CD1c-positive myeloid dendritic cell (primary cell): ENCODE results near the gene CAPS.
"Not testable (repeated sequence)": the region's sequence is repeated elsewhere in the genome, so short reads cannot be mapped to it uniquely, and the experiment has no call there.

Experiments used
- DNase-seq: peaks from one replicate; pipeline ENCODE4 v3.0.0-alpha.2; 2016; ENCODE audit errors: extremely low spot score

The CAPS gene

DNA sequence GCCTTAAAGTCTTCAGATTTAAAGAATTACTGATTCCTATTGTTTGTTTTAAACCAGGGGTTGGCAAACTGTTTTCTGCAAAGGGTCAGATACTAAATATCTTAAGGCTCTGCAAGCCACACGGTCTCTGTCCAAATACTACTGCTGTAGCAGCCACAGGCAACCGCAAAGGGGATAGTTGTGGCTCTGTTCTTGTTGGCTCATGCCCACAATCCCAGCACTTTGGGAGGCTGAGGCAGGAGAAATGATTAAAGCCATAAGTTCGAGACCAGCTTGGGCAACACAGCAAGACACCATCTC lies 41.5 kb downstream of the CAPS start:
- DNase-seq: no peak

DNA sequence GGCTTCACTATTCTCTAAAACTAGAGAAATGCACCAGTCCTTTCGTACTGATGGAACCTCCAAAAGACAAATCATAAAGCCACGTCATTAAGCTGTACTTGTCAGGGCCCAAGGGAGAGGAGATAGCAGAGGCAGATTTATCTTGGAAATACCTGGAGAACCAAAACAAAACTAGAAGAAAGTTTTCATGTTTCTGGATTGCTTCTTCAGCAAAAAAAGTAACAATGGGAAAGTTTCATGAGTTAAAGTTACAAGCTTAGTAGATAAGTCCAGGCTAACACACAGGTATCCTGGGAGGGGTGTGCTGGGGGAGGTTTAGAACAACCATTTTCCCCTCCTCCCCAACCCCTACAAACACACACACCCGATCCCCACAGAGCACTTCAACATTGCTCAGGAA lies 42.3 kb downstream of the CAPS start:
- DNase-seq: no peak

DNA sequence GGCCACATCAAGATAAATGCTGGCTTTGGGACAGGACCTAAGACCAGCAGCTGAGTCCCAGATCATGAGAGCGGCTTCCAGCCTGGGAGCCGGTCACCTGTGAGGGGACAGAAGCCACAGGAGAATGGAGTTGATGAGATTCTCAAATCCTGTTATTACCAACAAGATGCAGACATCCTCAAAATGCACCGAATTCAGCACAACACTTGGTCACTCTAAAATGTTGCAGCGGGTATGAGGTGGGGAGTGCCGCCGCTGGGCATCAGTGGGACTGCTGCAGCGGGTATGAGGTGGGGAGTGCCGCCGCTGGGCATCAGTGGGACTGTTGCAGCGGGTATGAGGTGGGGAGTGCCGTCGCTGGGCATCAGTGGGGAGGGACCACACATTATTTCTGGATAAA lies 42.7 kb downstream of the CAPS start:
- DNase-seq: no peak

DNA sequence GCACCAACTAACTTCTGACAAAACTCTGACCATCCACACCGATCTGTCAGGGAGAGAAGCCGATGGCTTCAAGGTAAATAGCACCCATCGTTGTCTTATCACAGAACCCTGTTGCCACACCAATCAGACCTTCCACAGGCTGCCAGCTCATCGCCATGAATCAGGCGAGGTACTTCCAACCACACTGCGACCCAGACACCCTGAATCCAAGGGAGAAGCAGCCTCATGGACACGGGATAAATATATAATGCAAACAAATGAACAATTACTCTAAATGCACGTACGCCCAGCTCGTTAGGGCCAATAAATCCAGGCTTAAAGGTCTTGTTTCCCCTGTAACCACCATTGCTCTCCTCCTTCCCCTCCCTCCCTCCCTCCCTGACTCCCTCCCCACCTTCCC lies 43.1 kb downstream of the CAPS start:
- no peak for DNase-seq

DNA sequence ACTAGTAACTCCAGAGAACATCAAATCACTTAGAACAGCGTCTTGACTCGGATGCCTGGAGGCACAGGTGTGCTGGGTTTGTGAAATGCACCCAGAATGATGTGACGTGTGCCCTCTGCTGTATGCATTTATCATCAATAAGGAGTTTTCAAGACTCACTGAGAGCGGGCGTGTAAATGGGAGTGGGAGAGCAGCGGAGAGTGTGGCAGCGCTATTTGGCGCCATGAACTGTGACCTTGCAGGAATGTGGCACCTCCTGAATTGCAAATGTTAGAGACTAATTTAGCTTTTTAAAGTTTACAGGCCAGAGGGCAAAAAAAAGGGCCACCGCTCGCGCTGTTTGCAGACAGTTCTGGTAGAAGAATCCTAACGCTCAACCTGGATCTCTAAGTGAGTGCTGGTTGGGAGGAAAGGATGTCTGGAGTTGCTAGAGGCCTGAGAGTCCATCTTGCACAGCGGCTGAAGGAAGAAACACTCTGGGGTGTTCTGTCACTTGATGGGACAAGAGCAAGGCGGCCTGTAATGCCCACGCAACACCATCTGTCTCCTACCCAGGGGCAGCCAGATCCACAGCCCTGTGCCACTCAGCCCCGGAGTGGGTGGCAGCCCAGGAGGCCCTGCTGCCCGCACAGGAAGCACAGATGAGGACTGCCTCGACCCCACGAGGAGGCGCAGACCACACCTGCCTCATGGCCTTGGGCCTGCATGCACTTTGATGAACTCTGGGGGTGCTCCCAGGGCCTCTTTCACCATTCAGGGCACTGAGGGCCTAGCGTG lies 44.2 kb downstream of the CAPS start:
- DNase-seq: no peak

DNA sequence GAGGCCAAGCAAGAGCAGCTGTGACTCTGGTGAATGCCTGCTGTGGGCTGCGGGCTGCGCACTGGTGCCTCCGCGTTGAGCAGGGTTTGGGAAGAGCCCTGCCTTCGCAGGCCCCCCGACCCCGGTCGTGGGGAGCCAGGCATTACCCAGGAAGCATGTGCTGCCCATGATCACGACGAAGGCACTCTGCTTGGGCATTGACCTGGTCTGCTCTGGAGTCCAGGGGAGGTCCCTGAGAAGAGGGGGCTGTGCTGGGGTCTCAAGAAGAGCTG lies 44.7 kb downstream of the CAPS start:
- no peak for DNase-seq

DNA sequence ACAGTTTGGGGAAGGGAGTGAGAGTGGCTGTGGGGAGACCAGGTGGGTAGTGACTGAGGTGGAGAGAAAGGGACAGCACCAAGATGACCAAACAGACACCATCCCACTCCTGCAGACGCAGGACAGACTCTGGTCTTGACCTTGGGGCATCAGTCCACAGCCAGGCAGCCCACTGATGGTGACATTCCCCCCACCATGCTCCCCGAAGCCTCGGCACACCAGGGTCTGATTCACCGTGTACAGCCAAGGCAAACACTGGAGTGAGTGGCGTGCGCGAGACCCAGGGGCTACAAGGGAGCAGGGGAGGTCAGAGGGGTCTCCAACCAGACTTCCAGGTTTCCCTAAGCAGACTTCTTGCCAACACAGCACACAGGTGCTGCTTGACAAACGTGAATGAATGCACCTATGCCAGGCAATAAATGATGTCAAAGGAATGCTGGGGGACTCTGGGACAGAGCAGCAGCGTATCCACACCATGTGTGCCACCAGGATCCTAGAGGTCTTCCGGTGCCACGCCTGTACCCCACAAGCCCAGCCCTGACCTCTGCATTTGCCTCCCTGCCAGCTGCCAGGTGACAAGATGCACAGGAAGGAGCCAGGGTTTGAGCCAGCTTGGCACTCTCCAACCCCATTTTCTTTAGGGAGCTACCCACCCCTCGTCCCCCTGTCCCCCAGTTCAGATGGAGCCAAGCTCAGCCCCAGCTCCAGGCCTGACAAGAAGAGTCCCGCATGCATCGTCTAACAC lies 45.4 kb downstream of the CAPS start:
- no peak for DNase-seq

DNA sequence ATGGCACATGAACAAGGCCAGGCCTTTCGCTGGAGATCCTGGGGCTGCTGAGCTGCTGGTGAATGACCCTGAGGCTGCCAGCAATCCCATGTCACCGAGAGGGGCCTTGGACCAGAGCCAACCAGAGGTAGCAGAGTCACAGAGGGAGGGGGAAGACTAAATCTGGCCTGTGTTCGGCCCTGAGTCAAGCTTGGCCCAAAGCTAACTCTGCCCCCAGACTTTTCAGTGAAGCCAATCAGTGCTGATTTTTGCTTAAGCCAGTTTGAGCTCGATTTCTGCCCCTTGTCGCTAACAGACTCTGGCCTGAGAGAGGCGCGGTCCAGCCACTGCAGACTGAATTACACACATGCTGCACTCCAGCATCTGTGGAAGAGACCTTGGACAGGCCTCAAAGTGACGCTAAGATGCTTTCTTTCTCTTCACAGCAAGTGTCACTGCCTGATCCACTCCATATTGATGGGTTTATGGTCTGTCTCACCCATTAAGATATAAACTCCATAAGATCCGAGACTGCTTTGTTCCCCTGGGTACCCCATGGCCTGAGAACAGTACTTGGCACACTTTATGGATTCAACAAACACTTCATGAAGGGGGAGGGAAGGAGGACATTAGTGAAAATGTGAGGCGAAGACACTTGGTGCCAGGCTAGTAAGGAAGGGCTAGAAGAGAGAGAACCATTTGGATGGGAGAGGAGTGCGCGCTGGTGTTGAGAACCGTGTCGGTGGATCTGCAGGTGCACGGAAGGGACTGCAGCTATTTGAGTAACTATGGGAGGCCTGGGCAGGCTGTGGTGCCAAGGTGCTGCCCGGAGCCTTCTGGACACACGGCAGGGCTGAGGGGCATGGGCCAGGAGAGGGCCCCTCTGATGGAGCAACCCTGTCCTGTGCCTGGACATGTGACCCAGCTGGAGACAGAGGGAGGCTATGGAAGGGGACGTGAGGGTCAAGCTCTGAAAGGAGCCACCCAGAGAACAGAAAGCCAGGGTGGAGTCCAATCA lies 46.2 kb downstream of the CAPS start:
- no peak for DNase-seq

DNA sequence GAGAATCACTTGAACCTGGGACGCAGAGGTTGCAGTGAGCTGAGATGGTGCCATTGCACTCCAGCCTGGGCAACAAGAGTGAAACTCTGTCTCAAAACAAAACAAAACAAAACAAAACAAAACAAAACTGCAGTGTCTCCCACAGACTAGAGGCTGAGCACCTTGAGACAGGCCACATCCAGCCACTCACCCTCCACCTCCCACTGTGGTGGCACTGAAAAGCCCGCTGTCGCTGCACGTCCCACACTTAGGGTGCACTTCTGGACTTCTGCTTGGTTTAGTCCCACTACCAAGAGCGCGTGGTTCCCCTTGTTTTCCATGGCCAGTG lies 47.6 kb downstream of the CAPS start:
- DNase-seq: not testable (repeated sequence)

DNA sequence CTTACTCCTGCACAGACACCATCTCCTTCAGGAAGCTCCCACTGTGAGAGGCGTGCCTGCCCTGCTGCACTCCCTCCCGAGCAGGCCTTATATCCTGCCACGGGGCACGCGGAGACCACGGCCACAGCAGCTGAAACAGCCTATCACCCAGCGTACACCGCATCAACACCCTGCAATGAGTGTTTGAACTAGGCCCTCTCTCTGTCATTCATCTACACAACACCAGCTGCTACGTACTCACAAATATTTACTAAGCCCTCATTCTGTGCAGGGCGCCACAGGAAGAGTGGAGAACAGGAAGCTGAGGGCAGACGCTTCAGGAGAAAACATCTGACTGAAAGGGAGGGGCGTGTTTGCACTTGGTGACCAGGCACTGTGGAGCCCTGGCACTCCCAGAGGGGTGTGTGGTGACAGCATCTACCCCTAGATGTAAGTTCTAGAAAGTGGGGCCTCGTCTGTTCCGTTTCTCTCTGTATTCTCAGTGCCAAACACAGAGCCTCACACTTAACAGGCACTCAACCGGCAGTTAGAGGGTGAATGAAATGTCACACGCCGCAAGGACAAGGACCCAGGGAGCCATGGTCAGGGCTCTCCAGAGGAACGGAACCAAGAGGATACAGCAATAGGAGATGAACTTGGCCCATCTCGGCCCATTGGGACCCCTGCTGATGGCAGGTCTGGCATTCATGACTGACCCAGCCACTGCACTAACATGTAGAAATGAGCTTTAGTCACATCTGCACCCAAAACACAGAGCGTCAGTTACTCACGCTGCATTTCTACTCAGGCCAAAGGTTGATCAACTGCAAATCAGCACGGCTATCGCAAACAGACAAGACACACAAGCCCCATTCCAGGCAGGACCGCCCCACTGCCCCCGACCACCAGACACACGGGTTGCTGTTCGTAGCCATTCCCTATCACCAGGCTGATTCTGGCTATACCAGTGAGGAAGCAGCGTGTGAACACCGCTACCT lies 48.2 kb downstream of the CAPS start:
- DNase-seq: peak; percentile 85

DNA sequence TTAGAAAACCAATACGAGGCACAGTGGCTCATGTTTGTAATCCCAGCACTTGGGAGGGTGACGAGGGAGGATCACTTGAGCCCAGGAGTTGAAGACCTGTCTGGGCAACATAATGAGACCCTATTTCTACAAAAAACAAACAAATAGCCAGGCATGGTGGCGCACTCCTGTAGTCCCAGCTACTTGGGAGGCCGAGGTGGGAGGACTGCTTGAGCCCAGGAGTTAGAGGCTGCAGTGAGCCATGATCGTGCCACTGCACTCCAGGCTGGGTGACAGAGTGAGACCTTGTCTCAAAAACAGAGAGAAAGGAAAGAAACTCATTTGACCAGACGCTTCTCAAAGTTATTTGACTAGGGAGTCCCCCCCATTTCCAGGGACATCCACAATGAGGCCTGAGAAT lies 49.2 kb downstream of the CAPS start:
- DNase-seq: not testable (repeated sequence)

DNA sequence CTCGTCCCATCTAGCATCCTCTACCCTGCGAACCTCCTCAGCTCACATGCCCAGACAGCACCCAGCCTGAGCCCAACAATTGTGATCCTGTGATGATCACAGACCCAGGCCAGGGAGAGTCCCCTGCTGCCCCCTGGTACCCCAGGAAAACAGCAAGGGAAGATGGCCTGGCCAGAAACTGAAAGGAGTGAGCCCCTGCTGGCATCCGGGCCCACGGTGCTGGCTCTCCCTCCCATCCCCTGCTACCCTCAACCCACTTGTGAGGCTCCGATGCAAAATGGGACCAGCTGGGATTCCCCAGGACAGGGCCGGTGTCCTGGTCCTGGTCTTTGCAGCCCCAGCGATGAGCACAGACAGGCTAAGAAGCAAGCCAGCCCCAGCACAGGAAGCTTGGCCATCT lies 49.8 kb downstream of the CAPS start:
- DNase-seq: no peak

DNA sequence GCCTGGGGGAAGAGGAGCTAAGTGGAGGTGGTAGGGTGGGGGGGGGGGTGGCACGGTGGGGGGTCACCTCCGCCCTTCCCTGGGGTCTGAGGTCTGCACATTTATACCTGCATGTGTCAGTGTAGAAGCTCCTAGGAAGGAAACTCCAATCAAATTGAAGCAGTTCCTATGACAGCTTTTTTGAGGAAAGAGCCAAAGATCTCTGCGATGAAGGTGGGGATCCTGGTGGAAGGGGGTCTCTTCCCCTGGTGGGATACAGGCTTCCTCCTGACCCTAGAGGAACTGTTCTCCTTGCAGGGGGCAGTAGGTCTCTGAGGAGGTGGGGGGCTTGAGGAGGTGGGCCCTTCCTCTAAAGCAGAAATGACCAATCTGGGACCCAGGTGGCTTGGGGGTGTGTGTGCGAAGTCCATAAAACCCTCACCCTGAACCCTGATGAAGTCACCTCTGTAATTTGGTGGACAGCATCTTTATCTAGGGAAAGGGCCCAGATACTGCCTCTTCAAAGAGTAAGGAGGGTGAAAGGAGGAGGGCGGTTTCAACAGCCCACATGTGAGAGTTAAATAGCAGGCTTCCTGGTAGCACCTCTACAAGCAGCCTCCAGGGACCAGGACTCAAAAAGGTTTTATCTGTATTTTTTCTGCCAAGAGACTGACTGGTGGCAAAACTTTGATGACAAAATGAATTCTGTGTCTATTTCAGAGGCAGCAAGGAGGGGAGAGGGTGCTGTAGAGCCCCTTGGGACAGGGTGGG lies 50.9 kb downstream of the CAPS start:
- no peak for DNase-seq
